K562 (cell line): Measurements from ENCODE around the gene MILR1. TPM values are rescaled to one million over a fixed set of nuclear protein-coding genes. Genes with fewer than 3 reads are reported as not detected.

ENCODE experiments used
- ATF6 ChIP-seq: sonication (generic); formaldehyde crosslinking; IDR thresholded peaks from 2 replicates; pipeline ENCODE4 v1.4.0; 2020; ENCODE audit warnings: mild to moderate bottlenecking, missing genetic modification reagents
- BRF1 ChIP-seq: IDR thresholded peaks from 3 replicates; pipeline ENCODE4 v1.6.1; 2011; ENCODE audit warnings: borderline replicate concordance, mild to moderate bottlenecking; ENCODE audit not compliant: insufficient read length; ENCODE audit errors: extremely low read depth
- C11orf30 ChIP-seq: fragments of 450-650 bp; IDR thresholded peaks from 2 replicates; pipeline ENCODE4 v1.6.1; 2016; ENCODE audit warnings: low read depth, mild to moderate bottlenecking
- CBX1 ChIP-seq: sonication (generic); IDR thresholded peaks from 2 replicates; pipeline ENCODE4 v1.6.1; 2016; ENCODE audit warnings: antibody characterized with exemption, low read depth, mild to moderate bottlenecking
- FOXK2 ChIP-seq, 2 experiments: fragments of 450-650 bp; IDR thresholded peaks in 1 of 2; conservative IDR thresholded peaks in 1 of 2; 2 replicates each; pipeline ENCODE4 v1.6.1; 2016; ENCODE audit warnings: low read depth in 2 of 2, mild to moderate bottlenecking in 1 of 2
- GMEB1 ChIP-seq: fragments of 250-450 bp; sonication (Bioruptor Pico); IDR thresholded peaks from 2 replicates; pipeline ENCODE4 v1.4.0; 2020; ENCODE audit warnings: mild to moderate bottlenecking
- JUND ChIP-seq, 2 experiments: IDR thresholded peaks; 2 replicates in 1 of 2; 3 replicates in 1 of 2; pipeline ENCODE4 v1.6.1; 2011; ENCODE audit warnings: borderline replicate concordance in 2 of 2, low read depth in 2 of 2, low read length in 2 of 2, improper control_type of control experiment in 1 of 2, missing biosample characterization in 1 of 2, missing genetic modification characterization in 1 of 2, missing genetic modification reagents in 1 of 2
- RBM15 ChIP-seq: fragments of 200-400 bp; formaldehyde crosslinking; IDR thresholded peaks from 2 replicates; pipeline ENCODE4 v1.6.1; 2018; ENCODE audit warnings: mild to moderate bottlenecking, low read length, moderate library complexity; ENCODE audit not compliant: insufficient read depth
- SIN3B ChIP-seq: fragments of 450-650 bp; IDR thresholded peaks from 2 replicates; pipeline ENCODE4 v1.6.1; 2017; ENCODE audit warnings: low read depth, mild to moderate bottlenecking, moderate library complexity
- TRIM28 ChIP-seq: fragments of 450-650 bp; IDR thresholded peaks from 2 replicates; pipeline ENCODE4 v1.6.1; 2017
- ZBED1 ChIP-seq: IDR thresholded peaks from 2 replicates; pipeline ENCODE4 v1.6.1; 2014
- ZBTB34 ChIP-seq: fragments of 250-450 bp; sonication (Bioruptor Pico); IDR thresholded peaks from 2 replicates; pipeline ENCODE4 v1.8.0; 2021; ENCODE audit warnings: mild to moderate bottlenecking, moderate library complexity
- ZNF408 ChIP-seq: fragments of 250-450 bp; sonication (Bioruptor Pico); IDR thresholded peaks from 2 replicates; pipeline ENCODE4 v1.4.0; 2020; ENCODE audit warnings: low read depth, mild to moderate bottlenecking, moderate library complexity
- ZNF436 ChIP-seq: fragments of 250-450, 450-650 bp; sonication (Bioruptor Pico); formaldehyde crosslinking; IDR thresholded peaks from 2 replicates; pipeline ENCODE4 v1.7.0; 2020; ENCODE audit warnings: mild to moderate bottlenecking
- ZNF707 ChIP-seq: fragments of 250-450 bp; sonication (Bioruptor Pico); conservative IDR thresholded peaks from 2 replicates; pipeline ENCODE4 v1.8.0; 2022; ENCODE audit warnings: inconsistent platforms, mild to moderate bottlenecking, moderate library complexity
- ZNF75A ChIP-seq: fragments of 450-650 bp; formaldehyde crosslinking; IDR thresholded peaks from 2 replicates; pipeline ENCODE4 v1.4.0; 2020; ENCODE audit warnings: mild to moderate bottlenecking
- polyA plus RNA-seq, 8 experiments: library from polyadenylated mRNA; depleted of rRNA in 4 of 8; stranded (reverse) in 5 of 8; unstranded in 3 of 8; fragments of >200 nt; fragmentation: Nextera tagmentation in 2 of 8; fragmentation: Illumina TruSeq in 1 of 8; extraction: Ambion mirVana in 2 of 8; extraction: Trizol in 1 of 8; gene quantifications; 2 replicates each; pipeline versions ENCODE4 v1.2.1 to v1.2.3, GENCODE V29; 2011 to 2014; ENCODE audit warnings: inconsistent platforms in 1 of 8, missing spikeins in 1 of 8
- total RNA-seq, 7 experiments: library from RNA; depleted of rRNA in 6 of 7; stranded (reverse); fragments of >200 nt in 6 of 7; fragmentation: Illumina TruSeq in 2 of 7; extraction: Trizol in 2 of 7; gene quantifications; 2 replicates each; pipeline versions ENCODE4 v1.2.1 to v1.2.3, GENCODE V29; 2011 to 2021; ENCODE audit warnings: low replicate concordance in 1 of 7
- TF ChIP-seq, protein P1 (sequence below): fragments of 450-650 bp; formaldehyde crosslinking; conservative IDR thresholded peaks from 2 replicates; pipeline ENCODE4 v1.4.0; 2022; ENCODE audit warnings: mild to moderate bottlenecking, missing genetic modification characterization
- TF ChIP-seq, protein P2 (sequence below), 2 experiments: fragments of 450-650 bp in 1 of 2; IDR thresholded peaks; 2 replicates each; pipeline ENCODE4 v1.6.1; 2011 to 2017; ENCODE audit warnings: low read depth in 2 of 2, antibody characterized with exemption in 1 of 2, borderline replicate concordance in 1 of 2, low read length in 1 of 2, mild to moderate bottlenecking in 1 of 2, mixed read lengths in 1 of 2; ENCODE audit not compliant: control insufficient read depth in 1 of 2

The MILR1 gene
- total and polyA plus RNA-seq, 9 of the 15 experiments (the other 6 are each of a cell fraction or from before 2014, with no cell fraction given): 3.8 to 14.1 (median 7.1) TPM

- TF ChIP-seq FOXK2 (conservative IDR thresholded peaks at IDR 0.05 in 1 of 2, IDR thresholded peaks at IDR 0.05 in 1 of 2; ENCODE audit: low read depth in 2 of 2): peak in 1 of 2 experiments; percentile 65; a peak in 3 of 4 replicates
- TF ChIP-seq ZBED1: 0 out of 2 replicates have a peak, but pooled peaks have one; percentile 50
- TF ChIP-seq ZNF436: no peak
- TF ChIP-seq ATF6 (CRISPR knock-in tag): no peak; the same call in 1 of the 2 replicates
- peak; percentile 71; the same call in 1 of the 2 replicates for TF ChIP-seq ZBTB34 (CRISPR knock-in tag)
- TF ChIP-seq ZNF707 (CRISPR knock-in tag): no peak
- TF ChIP-seq RBM15: no peak
- peak; percentile 9; the same call in 1 of the 2 replicates for TF ChIP-seq CBX1
- TF ChIP-seq ZNF408 (CRISPR knock-in tag): no peak
- TF ChIP-seq TRIM28: peak; percentile 82
- no peak for TF ChIP-seq SIN3B
- TF ChIP-seq, protein P1, sequence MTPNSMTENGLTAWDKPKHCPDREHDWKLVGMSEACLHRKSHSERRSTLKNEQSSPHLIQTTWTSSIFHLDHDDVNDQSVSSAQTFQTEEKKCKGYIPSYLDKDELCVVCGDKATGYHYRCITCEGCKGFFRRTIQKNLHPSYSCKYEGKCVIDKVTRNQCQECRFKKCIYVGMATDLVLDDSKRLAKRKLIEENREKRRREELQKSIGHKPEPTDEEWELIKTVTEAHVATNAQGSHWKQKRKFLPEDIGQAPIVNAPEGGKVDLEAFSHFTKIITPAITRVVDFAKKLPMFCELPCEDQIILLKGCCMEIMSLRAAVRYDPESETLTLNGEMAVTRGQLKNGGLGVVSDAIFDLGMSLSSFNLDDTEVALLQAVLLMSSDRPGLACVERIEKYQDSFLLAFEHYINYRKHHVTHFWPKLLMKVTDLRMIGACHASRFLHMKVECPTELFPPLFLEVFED: no peak
- TF ChIP-seq BRF1: no peak
- no peak for TF ChIP-seq ZNF75A (CRISPR knock-in tag)
- TF ChIP-seq JUND (IDR thresholded peaks at IDR 0.05; ENCODE audit: borderline replicate concordance, low read depth, low read length): no peak
- TF ChIP-seq JUND (tag; IDR thresholded peaks at IDR 0.05; ENCODE audit: borderline replicate concordance, low read depth, low read length): no peak
- TF ChIP-seq, protein P2, sequence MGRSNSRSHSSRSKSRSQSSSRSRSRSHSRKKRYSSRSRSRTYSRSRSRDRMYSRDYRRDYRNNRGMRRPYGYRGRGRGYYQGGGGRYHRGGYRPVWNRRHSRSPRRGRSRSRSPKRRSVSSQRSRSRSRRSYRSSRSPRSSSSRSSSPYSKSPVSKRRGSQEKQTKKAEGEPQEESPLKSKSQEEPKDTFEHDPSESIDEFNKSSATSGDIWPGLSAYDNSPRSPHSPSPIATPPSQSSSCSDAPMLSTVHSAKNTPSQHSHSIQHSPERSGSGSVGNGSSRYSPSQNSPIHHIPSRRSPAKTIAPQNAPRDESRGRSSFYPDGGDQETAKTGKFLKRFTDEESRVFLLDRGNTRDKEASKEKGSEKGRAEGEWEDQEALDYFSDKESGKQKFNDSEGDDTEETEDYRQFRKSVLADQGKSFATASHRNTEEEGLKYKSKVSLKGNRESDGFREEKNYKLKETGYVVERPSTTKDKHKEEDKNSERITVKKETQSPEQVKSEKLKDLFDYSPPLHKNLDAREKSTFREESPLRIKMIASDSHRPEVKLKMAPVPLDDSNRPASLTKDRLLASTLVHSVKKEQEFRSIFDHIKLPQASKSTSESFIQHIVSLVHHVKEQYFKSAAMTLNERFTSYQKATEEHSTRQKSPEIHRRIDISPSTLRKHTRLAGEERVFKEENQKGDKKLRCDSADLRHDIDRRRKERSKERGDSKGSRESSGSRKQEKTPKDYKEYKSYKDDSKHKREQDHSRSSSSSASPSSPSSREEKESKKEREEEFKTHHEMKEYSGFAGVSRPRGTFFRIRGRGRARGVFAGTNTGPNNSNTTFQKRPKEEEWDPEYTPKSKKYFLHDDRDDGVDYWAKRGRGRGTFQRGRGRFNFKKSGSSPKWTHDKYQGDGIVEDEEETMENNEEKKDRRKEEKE (IDR thresholded peaks at IDR 0.05; ENCODE audit: borderline replicate concordance in 1 of 2, control insufficient read depth in 1 of 2, low read depth in 2 of 2, low read length in 1 of 2): no peak
- no peak for TF ChIP-seq GMEB1 (CRISPR knock-in tag)
- TF ChIP-seq C11orf30: peak; percentile 83
Observed at GRCh38 chr17:64504769-64505339, 55.9 kb downstream of the MILR1 start (continued).
